AG04450 (cell line): Measurements from ENCODE around the gene KRTAP5-5. TPM values are rescaled to one million over a fixed set of nuclear protein-coding genes. Genes with fewer than 3 reads are reported as not detected.

Experiments
- CTCF ChIA-PET: fragments of 300-600, 350-600 bp; formaldehyde crosslinking; extraction: SDS; loops from one replicate; lab custom pipeline; 2022; ENCODE audit warnings: antibody characterized with exemption, inconsistent platforms; lab: Charles Lee
- POLR2A ChIA-PET: fragments of 350-600 bp; formaldehyde crosslinking; extraction: SDS; loops from one replicate; lab custom pipeline; 2021; ENCODE audit warnings: antibody characterized with exemption, inconsistent platforms; lab: Yijun Ruan, JAX
- DNase-seq: peaks from one replicate; pipeline ENCODE4 v3.0.0-alpha.2; 2011; ENCODE audit warnings: low read depth, low spot score
- H3K27ac ChIP-seq: one replicate; pipeline ENCODE4 v1.5.1; 2012; ENCODE audit warnings: low read depth, low read length, control low read depth
- H3K27me3 ChIP-seq: one replicate; pipeline ENCODE4 v1.6.0; 2012; ENCODE audit warnings: low read length; ENCODE audit not compliant: control insufficient read depth, insufficient read depth
- H3K4me3 ChIP-seq: 2 replicates; pipeline ENCODE4 v1.5.1; 2011; ENCODE audit warnings: mild to moderate bottlenecking, low read depth, low read length, control low read depth
- H3K9me3 ChIP-seq: 2 replicates; pipeline ENCODE4 v1.5.1; 2012; ENCODE audit warnings: low read length; ENCODE audit not compliant: control insufficient read depth, insufficient read depth
- polyA plus RNA-seq: library from polyadenylated mRNA; depleted of rRNA; stranded (reverse); fragments of >200 nt; gene quantifications from 2 replicates; pipeline ENCODE4 v1.2.3, GENCODE V29; 2011
- TF ChIP-seq, protein P1 (sequence below): IDR thresholded peaks from 2 replicates; pipeline ENCODE4 v1.5.1; 2011; ENCODE audit warnings: low read depth, low read length, control low read depth, inconsistent platforms

The KRTAP5-5 gene
- polyA plus RNA-seq, 1 experiment: not detected

DNA sequence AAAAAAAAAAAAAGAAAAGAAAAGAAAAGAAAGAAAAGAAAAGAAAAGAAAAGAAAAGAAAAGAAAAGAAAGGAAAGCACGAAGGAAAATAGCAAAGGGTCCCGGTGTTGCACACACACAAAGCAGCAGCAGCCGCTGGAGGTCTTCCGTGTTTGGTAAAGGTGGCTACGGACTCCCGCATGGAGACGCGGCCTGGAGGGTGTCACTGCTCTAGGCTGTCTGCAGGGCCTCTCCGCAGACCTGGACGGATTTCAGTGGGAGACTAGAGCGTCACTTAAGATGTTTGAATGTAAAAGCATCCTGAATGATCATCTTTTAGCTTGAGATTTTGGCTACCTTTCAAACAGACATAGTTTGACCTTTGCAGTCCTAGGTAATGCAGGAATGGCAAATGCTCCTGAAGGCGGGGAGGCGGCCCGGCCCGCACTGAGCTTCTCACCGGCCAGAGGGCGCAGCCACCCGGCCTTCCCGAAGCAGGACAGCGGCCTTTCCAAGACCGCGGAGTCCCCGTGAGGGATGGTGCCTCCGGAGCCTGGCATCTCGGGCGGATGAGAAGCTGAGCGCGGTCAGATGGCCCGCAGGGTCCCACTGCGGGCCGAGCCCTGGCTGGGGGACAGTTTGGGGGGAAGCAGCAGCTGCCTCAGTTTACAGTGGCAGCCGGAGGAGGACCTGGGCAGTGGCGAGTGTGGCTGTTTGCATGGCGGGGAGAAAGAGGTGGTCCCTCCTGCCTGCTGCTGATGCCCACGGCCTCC is 18.5 kb downstream of the KRTAP5-5 start:
- no peaks in the 10 kb centered on the region; the same call in 1 of the 2 replicates for H3K9me3 ChIP-seq
- H3K27ac ChIP-seq: no peak overlapping the region
- ChIA-PET POLR2A (no interaction called here), CTCF (no interaction called here)
- DNase-seq: no peak
- TF ChIP-seq, protein P1, sequence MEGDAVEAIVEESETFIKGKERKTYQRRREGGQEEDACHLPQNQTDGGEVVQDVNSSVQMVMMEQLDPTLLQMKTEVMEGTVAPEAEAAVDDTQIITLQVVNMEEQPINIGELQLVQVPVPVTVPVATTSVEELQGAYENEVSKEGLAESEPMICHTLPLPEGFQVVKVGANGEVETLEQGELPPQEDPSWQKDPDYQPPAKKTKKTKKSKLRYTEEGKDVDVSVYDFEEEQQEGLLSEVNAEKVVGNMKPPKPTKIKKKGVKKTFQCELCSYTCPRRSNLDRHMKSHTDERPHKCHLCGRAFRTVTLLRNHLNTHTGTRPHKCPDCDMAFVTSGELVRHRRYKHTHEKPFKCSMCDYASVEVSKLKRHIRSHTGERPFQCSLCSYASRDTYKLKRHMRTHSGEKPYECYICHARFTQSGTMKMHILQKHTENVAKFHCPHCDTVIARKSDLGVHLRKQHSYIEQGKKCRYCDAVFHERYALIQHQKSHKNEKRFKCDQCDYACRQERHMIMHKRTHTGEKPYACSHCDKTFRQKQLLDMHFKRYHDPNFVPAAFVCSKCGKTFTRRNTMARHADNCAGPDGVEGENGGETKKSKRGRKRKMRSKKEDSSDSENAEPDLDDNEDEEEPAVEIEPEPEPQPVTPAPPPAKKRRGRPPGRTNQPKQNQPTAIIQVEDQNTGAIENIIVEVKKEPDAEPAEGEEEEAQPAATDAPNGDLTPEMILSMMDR: no peak
- H3K27me3 ChIP-seq: peaks cover 22% of the 10 kb centered on the region
- no peak overlapping the region for H3K4me3 ChIP-seq

- Histone ChIP-seq H3K9me3 (no peaks in the 10 kb centered on the region; the same call in 1 of the 2 replicates), H3K4me3 (no peak overlapping the region), H3K27me3 (peaks cover 18% of the 10 kb centered on the region), H3K27ac (no peak overlapping the region)
- CTCF ChIA-PET: interaction anchor here (0.6 kb wide), 1 partner anchor 10 kb away, joined by 3 read pairs; no protein-coding TSS in a partner anchor
- POLR2A ChIA-PET: no interaction called here
- no peak for DNase-seq
- TF ChIP-seq, protein P1: no peak
Observed at GRCh38 chr11:1648653-1649420, 19.3 kb downstream of the KRTAP5-5 start.

- Histone ChIP-seq H3K9me3 (no peaks in the 10 kb centered on the region; the same call in 1 of the 2 replicates), H3K4me3 (no peak overlapping the region), H3K27ac (no peak overlapping the region), H3K27me3 (peaks cover 23% of the 10 kb centered on the region)
- TF ChIP-seq, protein P1: no peak
- POLR2A ChIA-PET: no interaction called here
- DNase-seq: no peak
- CTCF ChIA-PET: interaction anchor here (1.0 to 5.8 kb wide), 5 partner anchors 12 to 503 kb away, joined by 3 to 104 read pairs (median 10); no protein-coding TSS in a partner anchor
Observed at GRCh38 chr11:1650034-1650917, 20.7 kb downstream of the KRTAP5-5 start.

GRCh38 chr11:1650918-1651262 is 21.3 kb downstream of the KRTAP5-5 start:
- H3K27me3 ChIP-seq: peaks cover 27% of the 10 kb centered on the region
- TF ChIP-seq, protein P1: no peak
- DNase-seq: no peak
- ChIA-PET POLR2A (no interaction called here), CTCF (interaction anchor here (0.7 to 5.8 kb wide), 7 partner anchors 12 to 503 kb away, joined by 3 to 104 read pairs (median 10); no protein-coding TSS in a partner anchor)
- no peak overlapping the region for H3K27ac ChIP-seq
- no peaks in the 10 kb centered on the region; the same call in 1 of the 2 replicates for H3K9me3 ChIP-seq
- no peak overlapping the region for H3K4me3 ChIP-seq
